HCT116 (cell line): ENCODE measurements around the gene PTPRZ1. TPM values are rescaled to one million over a fixed set of nuclear protein-coding genes. Genes with fewer than 3 reads are reported as not detected.

Experiments used
- ATAC-seq: fragments of 200-7000 bp; cut with Tn5 transposase; 2 replicates; pipeline ENCODE4 v1.9.1; 2020; ENCODE audit warnings: mild to moderate bottlenecking, moderate library complexity
- BruUV-seq: library from RNA; stranded (reverse); fragments of 400-500 nt; replicated peaks from 2 replicates; lab custom pipeline; 2021; lab: Mats Ljungman, UMichigan
- CTCF ChIA-PET: fragments of 300-600 bp; sonication (Branson Sonifier 250); formaldehyde crosslinking; loops from one replicate; lab custom pipeline; 2021; ENCODE audit warnings: antibody characterized with exemption; lab: Charles Lee
- POLR2A ChIA-PET: fragments of 300-600, 350-600 bp; sonication (Branson Sonifier 250); formaldehyde crosslinking; loops from one replicate; lab custom pipeline; 2021; ENCODE audit warnings: antibody characterized with exemption; lab: Charles Lee
- RAD21 ChIA-PET, 2 experiments: fragments of 300-600 bp; sonication (Branson Sonifier 250); formaldehyde crosslinking; loops; one replicate each; lab custom pipeline; 2023; ENCODE audit warnings: low total read pairs in 2 of 2; ENCODE audit not compliant: uncharacterized antibody in 2 of 2, unreplicated experiment in 2 of 2, low non-redundant PET in 1 of 2; lab: Charles Lee
- DNase-seq: peaks from one replicate; pipeline ENCODE4 v3.0.0-alpha.2; 2010; ENCODE audit warnings: low read depth, low spot score
- H2AFZ ChIP-seq: fragments of 200-600 bp; shearing (Covaris generic), sonication (generic); 2 replicates; pipeline ENCODE4 v1.6.1; 2017; ENCODE audit warnings: low read depth, mixed run types, mixed read lengths, antibody characterized with exemption, low read length; ENCODE audit not compliant: poor library complexity, severe bottlenecking
- H3K27ac ChIP-seq: 2 replicates; pipeline ENCODE4 v1.5.1; 2012; ENCODE audit warnings: low read depth, low read length
- H3K27me3 ChIP-seq: fragments of 200-600 bp; sonication (generic); 2 replicates; pipeline ENCODE4 v1.6.1; 2016; ENCODE audit warnings: mixed run types, low read length, mixed read lengths; ENCODE audit not compliant: insufficient read depth
- H3K36me3 ChIP-seq, 2 experiments: fragments of 200-500 bp in 1 of 2; fragments of 200-600 bp in 1 of 2; sonication (Bioruptor generic) in 1 of 2; sonication (generic) in 1 of 2; 2 replicates each; pipeline versions ENCODE4 v1.5.1 to v1.6.1; 2014 to 2016; ENCODE audit warnings: low read length in 2 of 2, inconsistent platforms in 1 of 2, mixed read lengths in 1 of 2, mixed run types in 1 of 2; ENCODE audit not compliant: insufficient read depth in 2 of 2, control insufficient read depth in 1 of 2
- H3K4me1 ChIP-seq, 2 experiments: fragments of 200-600 bp in 1 of 2; sonication (generic) in 1 of 2; 2 replicates each; pipeline versions ENCODE4 v1.5.1 to v1.6.1; 2012 to 2017; ENCODE audit warnings: low read length in 2 of 2, inconsistent platforms in 1 of 2, mild to moderate bottlenecking in 1 of 2, mixed read lengths in 1 of 2, mixed run types in 1 of 2, moderate library complexity in 1 of 2; ENCODE audit not compliant: insufficient read depth in 2 of 2, control insufficient read depth in 1 of 2
- H3K4me2 ChIP-seq: fragments of 200-600 bp; sonication (generic); 2 replicates; pipeline ENCODE4 v1.6.1; 2017; ENCODE audit warnings: mixed run types, low read length, mixed read lengths
- H3K4me3 ChIP-seq, 2 experiments: fragments of 200-600 bp in 1 of 2; sonication (generic) in 1 of 2; replicated peaks in 1 of 2; 2 replicates each; pipeline ENCODE4 v1.5.1; 2011 to 2016; ENCODE audit warnings: low read length in 2 of 2, control low read depth in 1 of 2, low read depth in 1 of 2, mild to moderate bottlenecking in 1 of 2, mixed read lengths in 1 of 2, mixed run types in 1 of 2
- H3K79me2 ChIP-seq: fragments of 200-600 bp; sonication (generic); 2 replicates; pipeline ENCODE4 v1.6.1; 2017; ENCODE audit warnings: mild to moderate bottlenecking, mixed run types, low read length, moderate library complexity, mixed read lengths; ENCODE audit not compliant: insufficient read depth
- H3K9ac ChIP-seq: fragments of 200-600 bp; sonication (generic); 2 replicates; pipeline ENCODE4 v1.6.1; 2016; ENCODE audit warnings: low read length, mixed read lengths
- H3K9me2 ChIP-seq: fragments of 200-600 bp; sonication (generic), shearing (Covaris generic); 2 replicates; pipeline ENCODE4 v1.6.1; 2017; ENCODE audit warnings: mixed run types, mild to moderate bottlenecking, moderate library complexity; ENCODE audit not compliant: insufficient read depth
- H3K9me3 ChIP-seq, 2 experiments: fragments of 200-500 bp in 1 of 2; fragments of 200-600 bp in 1 of 2; sonication (Bioruptor generic) in 1 of 2; sonication (generic) in 1 of 2; 2 replicates each; pipeline ENCODE4 v1.6.1; 2014 to 2017; ENCODE audit warnings: low read length in 2 of 2, mixed read lengths in 2 of 2, inconsistent platforms in 1 of 2, low read depth in 1 of 2, mild to moderate bottlenecking in 1 of 2, mixed run types in 1 of 2, moderate library complexity in 1 of 2; ENCODE audit not compliant: control insufficient read depth in 1 of 2, insufficient read depth in 1 of 2
- H4K20me1 ChIP-seq: fragments of 200-600 bp; sonication (generic), shearing (Covaris generic); 2 replicates; pipeline ENCODE4 v1.6.1; 2017; ENCODE audit warnings: mixed run types, mild to moderate bottlenecking, moderate library complexity; ENCODE audit not compliant: insufficient read depth
- CBX3 ChIP-seq: IDR thresholded peaks from 2 replicates; pipeline ENCODE4 v1.6.1; 2012; ENCODE audit warnings: low read depth
- CEBPB ChIP-seq: IDR thresholded peaks from 2 replicates; pipeline ENCODE4 v1.6.1; 2012; ENCODE audit warnings: low read depth
- FOSL1 ChIP-seq: IDR thresholded peaks from 2 replicates; pipeline ENCODE4 v1.6.1; 2012; ENCODE audit warnings: low read depth
- JUND ChIP-seq: IDR thresholded peaks from 2 replicates; pipeline ENCODE4 v1.6.1; 2012
- RAD21 ChIP-seq: IDR thresholded peaks from 2 replicates; pipeline ENCODE4 v1.6.1; 2012; ENCODE audit warnings: low read depth, mild to moderate bottlenecking
- SRF ChIP-seq: IDR thresholded peaks from 2 replicates; pipeline ENCODE4 v1.6.1; 2012; ENCODE audit warnings: low read depth
- TCF7L2 ChIP-seq: IDR thresholded peaks from 2 replicates; pipeline ENCODE4 v1.7.0; 2011; ENCODE audit warnings: borderline replicate concordance, inconsistent platforms; ENCODE audit not compliant: insufficient read depth, insufficient read length; ENCODE audit errors: extremely low read depth
- ZBTB33 ChIP-seq: IDR thresholded peaks from 2 replicates; pipeline ENCODE4 v1.6.1; 2011; ENCODE audit warnings: mild to moderate bottlenecking, low read length, moderate library complexity; ENCODE audit not compliant: insufficient replicate concordance; ENCODE audit errors: extremely low read depth
- ZFX ChIP-seq: fragments of 450-650 bp; IDR thresholded peaks from 2 replicates; pipeline ENCODE4 v1.6.1; 2017
- ZNF274 ChIP-seq: fragments of 200-500 bp; sonication (Bioruptor generic); IDR thresholded peaks from 2 replicates; pipeline ENCODE4 v1.6.1; 2014; ENCODE audit warnings: mild to moderate bottlenecking, low read depth, low read length, inconsistent platforms
- intact Hi-C: fragments of 100-400 bp; cut with micrococcal nuclease; formaldehyde crosslinking; loops from 2 replicates; pipeline ENCODE4 v1.10.0; 2022
- total RNA-seq: library from RNA; stranded (reverse); gene quantifications from one replicate; pipeline ENCODE4 v1.2.1, GENCODE V29; 2021; ENCODE audit not compliant: unreplicated experiment
- TF ChIP-seq, protein P1 (sequence below): IDR thresholded peaks from 2 replicates; pipeline ENCODE4 v1.6.1; 2012

Gene PTPRZ1
- total RNA-seq, 1 experiment from 2014 or later = 0.25 TPM

- Histone ChIP-seq H3K27ac (no peak overlapping the region), H3K9me2 (no peaks in the 10 kb centered on the region), H3K36me3 (no peaks in the 10 kb centered on the region), H3K79me2 (no peaks in the 10 kb centered on the region), H3K9me3 (no peaks in the 10 kb centered on the region), H4K20me1 (no peaks in the 10 kb centered on the region), H2AFZ (no peak overlapping the region), H3K4me3 (no peak overlapping the region), H3K9ac (no peak overlapping the region), H3K4me2 (no peak overlapping the region), H3K27me3 (no peaks in the 10 kb centered on the region), H3K4me1 (no peaks in the 10 kb centered on the region)
- ChIA-PET POLR2A (interaction anchor here (0.6 kb wide), 1 partner anchor 349 kb away, joined by 3 read pairs; no protein-coding TSS in a partner anchor), CTCF (no interaction called here), RAD21 (no interaction called here)
- DNase-seq (no peak), ATAC-seq (no peak)
- TF ChIP-seq TCF7L2 = no peak
- no peak for TF ChIP-seq ZNF274
- TF ChIP-seq SRF = no peak
- no peak for TF ChIP-seq JUND
- no peak for TF ChIP-seq CEBPB
- no peak for TF ChIP-seq CBX3
- no peak for TF ChIP-seq RAD21
- TF ChIP-seq, protein P1, sequence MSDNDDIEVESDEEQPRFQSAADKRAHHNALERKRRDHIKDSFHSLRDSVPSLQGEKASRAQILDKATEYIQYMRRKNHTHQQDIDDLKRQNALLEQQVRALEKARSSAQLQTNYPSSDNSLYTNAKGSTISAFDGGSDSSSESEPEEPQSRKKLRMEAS = no peak
- TF ChIP-seq FOSL1 = no peak
- TF ChIP-seq ZFX = no peak
- TF ChIP-seq ZBTB33 = no peak
- no TSS peak for BruUV-seq
- intact Hi-C loops = no loop called here
Measured at GRCh38 chr7:121945066-121945465, 72.1 kb downstream of the PTPRZ1 start.
